AG10803 (cell line): ENCODE data around the gene RANBP3.

Source experiments
- DNase-seq: peaks from one replicate; pipeline ENCODE4 v3.0.0; 2010; ENCODE audit warnings: low read depth
- H3K4me3 ChIP-seq: 2 replicates; pipeline ENCODE4 v1.5.1; 2011; ENCODE audit warnings: mild to moderate bottlenecking, low read length, control low read depth
- TF ChIP-seq, protein P1 (sequence below): conservative IDR thresholded peaks from 2 replicates; pipeline ENCODE4 v1.5.1; 2011; ENCODE audit warnings: mild to moderate bottlenecking, low read length, control low read depth, inconsistent platforms

Gene RANBP3

DNA sequence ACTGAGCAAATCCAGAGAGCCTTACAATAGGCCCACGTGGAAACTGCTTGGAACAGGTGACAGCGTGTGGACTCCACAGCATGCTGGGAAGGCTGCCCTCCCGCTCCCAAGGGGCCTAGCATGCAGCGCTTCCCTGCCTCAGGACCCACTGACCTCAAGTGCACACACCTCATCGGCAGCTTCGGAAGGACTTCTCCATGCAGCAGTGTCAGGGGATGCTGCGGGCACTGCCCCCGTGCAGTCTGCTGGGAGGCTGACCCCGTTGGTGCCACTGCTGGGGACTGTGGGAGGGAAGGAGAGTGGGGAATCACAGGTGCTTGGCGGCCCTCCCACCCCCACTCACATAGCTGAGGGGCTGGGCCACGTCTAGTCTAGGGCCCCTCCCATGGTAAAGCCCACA is 46.7 kb downstream of the RANBP3 start:
- TF ChIP-seq, protein P1, sequence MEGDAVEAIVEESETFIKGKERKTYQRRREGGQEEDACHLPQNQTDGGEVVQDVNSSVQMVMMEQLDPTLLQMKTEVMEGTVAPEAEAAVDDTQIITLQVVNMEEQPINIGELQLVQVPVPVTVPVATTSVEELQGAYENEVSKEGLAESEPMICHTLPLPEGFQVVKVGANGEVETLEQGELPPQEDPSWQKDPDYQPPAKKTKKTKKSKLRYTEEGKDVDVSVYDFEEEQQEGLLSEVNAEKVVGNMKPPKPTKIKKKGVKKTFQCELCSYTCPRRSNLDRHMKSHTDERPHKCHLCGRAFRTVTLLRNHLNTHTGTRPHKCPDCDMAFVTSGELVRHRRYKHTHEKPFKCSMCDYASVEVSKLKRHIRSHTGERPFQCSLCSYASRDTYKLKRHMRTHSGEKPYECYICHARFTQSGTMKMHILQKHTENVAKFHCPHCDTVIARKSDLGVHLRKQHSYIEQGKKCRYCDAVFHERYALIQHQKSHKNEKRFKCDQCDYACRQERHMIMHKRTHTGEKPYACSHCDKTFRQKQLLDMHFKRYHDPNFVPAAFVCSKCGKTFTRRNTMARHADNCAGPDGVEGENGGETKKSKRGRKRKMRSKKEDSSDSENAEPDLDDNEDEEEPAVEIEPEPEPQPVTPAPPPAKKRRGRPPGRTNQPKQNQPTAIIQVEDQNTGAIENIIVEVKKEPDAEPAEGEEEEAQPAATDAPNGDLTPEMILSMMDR = no peak
- DNase-seq = no peak
- no peak overlapping the region for H3K4me3 ChIP-seq

DNA sequence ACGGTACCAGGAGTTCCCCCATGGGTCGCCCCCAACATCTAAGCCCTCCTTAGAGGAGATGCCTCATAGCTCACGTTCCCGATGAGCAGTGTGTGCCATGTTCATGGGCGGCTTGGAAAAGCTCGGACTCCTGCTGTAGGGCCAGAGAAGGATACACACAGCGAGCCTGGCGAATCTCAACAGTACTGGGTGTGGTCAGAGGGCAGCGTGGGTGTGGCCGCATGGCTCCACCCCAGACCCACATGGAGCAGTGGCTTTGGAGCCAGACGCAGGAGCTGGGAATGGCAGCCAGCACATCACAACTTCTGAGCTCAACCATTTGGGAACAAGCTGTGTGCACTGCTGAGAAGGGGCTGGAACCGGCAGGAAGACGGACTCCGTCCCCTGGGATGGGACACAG is 48.3 kb downstream of the RANBP3 start:
- TF ChIP-seq, protein P1 = no peak
- H3K4me3 ChIP-seq = no peak overlapping the region
- DNase-seq = no peak

DNA sequence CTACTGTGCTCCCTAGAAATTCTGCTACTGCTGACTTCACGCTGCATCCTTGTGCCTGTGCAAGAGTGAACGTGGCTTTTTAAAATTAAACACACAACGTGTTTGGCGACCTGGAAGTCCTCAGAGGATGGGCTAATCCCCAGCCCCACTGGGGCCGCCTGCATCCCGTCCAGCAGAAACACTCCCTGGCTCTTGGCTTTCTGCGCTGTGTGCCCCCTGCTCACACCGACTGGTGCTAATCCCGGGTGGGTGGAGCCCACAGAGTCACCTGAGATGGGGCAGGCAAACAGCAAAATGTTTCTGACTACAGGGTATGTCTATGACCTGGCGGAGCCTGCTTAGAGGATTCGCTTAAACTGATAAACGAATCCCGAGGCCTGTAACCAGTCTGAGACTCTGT is 48.8 kb downstream of the RANBP3 start:
- DNase-seq = no peak
- TF ChIP-seq, protein P1 = no peak
- no peak overlapping the region for H3K4me3 ChIP-seq

DNA sequence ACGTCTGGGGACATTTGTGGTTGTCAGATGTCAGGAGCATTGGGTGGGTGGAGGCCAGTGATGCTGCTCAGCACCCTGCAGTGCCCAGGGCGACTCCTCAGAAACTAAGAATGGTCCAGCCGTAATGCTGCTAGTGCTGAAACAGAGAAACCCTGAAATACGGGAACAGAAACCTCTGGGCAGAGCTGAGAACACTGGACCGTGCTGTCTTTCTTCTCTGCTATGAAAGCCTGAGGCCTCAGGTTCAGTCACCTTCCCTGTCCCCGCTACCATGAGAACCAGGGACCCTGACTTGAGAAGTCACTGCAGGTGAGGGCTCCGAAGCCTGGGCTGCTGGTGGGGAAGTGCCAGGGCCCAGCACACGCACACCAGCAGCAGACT is 50.5 kb downstream of the RANBP3 start:
- no peak for DNase-seq
- TF ChIP-seq, protein P1 = no peak
- no peak overlapping the region for H3K4me3 ChIP-seq

DNA sequence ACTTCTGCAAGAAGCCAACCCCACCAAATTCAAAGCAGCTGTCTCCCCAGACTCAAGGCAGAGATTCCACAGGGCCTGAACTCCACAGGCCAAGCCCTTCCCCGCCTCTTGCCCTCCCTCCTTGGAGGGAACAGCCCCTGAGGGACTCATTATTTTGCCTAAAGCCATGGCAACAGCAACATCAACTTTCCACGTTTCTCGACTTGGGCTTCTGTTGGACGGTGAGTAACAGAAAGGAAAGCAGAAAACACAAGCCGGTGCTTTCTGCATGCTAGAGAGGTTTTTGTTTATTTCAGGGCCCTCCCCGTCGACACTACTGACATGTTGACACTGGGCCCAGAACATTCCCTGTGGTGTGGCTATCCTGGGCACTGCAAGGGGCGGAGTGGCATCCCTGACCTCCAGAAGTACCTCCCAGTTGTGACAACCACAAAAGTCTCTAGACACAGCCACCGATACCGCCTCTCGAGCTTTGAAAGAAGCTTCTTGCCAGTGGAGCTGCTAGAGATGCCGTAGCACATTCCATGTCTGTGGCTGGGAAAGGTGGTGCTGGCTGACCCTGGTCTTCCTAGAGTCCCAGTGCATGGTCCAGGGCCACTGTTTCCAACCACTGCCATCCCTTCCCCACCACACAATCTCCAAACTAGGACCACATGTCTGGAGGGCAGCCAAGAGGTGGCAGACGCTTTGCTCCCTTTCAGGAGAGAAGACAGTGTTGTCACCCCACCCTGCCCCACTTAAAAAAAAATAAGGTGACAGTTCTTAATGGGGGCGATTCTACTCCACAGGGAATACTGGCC is 51.1 kb downstream of the RANBP3 start:
- peak overlapping the region; percentile 26; the same call in 1 of the 2 replicates for H3K4me3 ChIP-seq
- TF ChIP-seq, protein P1 = no peak
- peak; percentile 97 for DNase-seq

DNA sequence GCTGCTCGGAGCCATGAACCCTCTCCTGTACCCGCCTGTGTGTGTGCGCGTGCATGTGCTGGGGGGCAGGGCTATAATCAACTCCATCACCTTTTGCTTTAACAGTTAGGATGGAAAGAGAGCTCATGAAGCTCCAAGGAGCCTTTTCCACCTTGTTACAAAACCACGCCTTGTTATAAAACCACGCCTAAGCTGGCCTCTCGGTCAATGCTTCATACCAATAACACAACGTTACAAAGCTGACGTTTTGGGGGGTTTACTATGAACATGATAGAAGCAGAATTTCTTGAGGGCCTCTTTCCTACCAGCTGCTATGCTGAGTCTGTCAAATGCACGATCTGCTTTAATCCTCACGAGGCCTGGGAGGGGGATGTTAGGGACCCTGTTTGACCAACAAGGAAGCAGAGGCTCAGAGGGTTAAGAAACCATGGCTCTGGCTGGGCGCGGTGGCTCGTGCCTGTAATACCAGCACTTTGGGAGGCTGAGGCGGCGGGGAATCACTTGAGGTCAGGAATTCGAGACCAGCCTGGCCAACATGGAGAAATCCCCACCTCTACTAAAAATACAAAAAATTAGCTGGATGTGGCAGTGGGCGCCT is 52.0 kb downstream of the RANBP3 start:
- TF ChIP-seq, protein P1 = no peak
- no peak for DNase-seq
- H3K4me3 ChIP-seq = no peak overlapping the region

DNA sequence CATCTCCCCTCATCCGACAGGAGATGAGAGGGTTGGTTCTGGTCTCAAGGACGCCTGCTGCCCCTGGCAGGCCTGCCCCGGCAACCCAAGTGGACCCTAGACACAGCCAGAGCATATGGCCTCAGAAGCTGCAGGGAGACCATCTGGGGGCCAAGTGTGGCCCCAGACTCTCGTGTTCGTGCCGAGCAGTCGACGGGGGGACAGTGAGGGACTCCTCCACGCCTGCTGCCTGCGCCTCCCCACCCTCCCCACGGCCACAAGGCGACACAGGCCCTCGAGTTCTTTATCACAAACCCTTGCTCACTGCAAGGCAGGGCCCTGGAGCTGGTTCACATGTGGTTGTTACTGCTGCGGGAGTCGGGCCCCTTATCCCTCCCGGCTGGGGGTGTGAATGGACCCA is 54.6 kb downstream of the RANBP3 start:
- TF ChIP-seq, protein P1 = no peak
- H3K4me3 ChIP-seq = no peak overlapping the region
- no peak for DNase-seq
